ENCODE data around the gene EFCAB6. TPM values are rescaled to one million over a fixed set of nuclear protein-coding genes. Genes with fewer than 3 reads are reported as not detected.

EFCAB6 gene
- total and polyA plus RNA-seq, 4 experiments from 2014 or later: 0.15 to 0.91 (median 0.84) TPM; not detected in 1

GRCh38 chr22:43636086-43636485 lies 176.0 kb downstream of the EFCAB6 start:
- ChIA-PET POLR2A (ENCODE audit: partially characterized antibody) (no interaction called here), CTCF (ENCODE audit: partially characterized antibody) (no interaction called here)
- H3K27ac Mint-ChIP-seq: no peak overlapping the region
- Histone ChIP-seq H3K4me3 (ENCODE audit: low read length in 2 of 2) (no peak overlapping the region), H3K27ac (ENCODE audit: low read depth, low read length) (no peak overlapping the region), H3K27me3 (ENCODE audit: insufficient read depth, low read length) (no peaks in the 10 kb centered on the region), H3K4me1 (ENCODE audit: insufficient read depth, low read length) (no peaks in the 10 kb centered on the region), H3K9me3 (ENCODE audit: control insufficient read depth in 1 of 2, low read length in 2 of 2) (no peaks in the 10 kb centered on the region), H3K36me3 (ENCODE audit: insufficient read depth, low read length) (no peaks in the 10 kb centered on the region)
- no peaks in the 10 kb centered on the region for H3K4me1 Mint-ChIP-seq
- no peak overlapping the region for H3K4me3 Mint-ChIP-seq
- peaks cover 0 to 31% (median 15%) of the 10 kb centered on the region in 8 donors for H3K9me3 Mint-ChIP-seq
- peaks cover 2 to 5% of the 10 kb centered on the region in 2 donors for H3K36me3 Mint-ChIP-seq
- no peak for DNase-seq
- H3K27me3 Mint-ChIP-seq: peaks cover 3 to 6% of the 10 kb centered on the region in 2 donors
- intact Hi-C loops (cut with micrococcal nuclease): no loop called here

GRCh38 chr22:43635101-43635500 lies 177.0 kb downstream of the EFCAB6 start:
- no peaks in the 10 kb centered on the region for H3K9me3 ChIP-seq (ENCODE audit: control insufficient read depth in 1 of 2, low read length in 2 of 2)
- no peaks in the 10 kb centered on the region for H3K4me1 ChIP-seq (ENCODE audit: insufficient read depth, low read length)
- no peak overlapping the region for H3K4me3 ChIP-seq (ENCODE audit: low read length in 2 of 2)
- intact Hi-C loops (cut with micrococcal nuclease): no loop called here
- peaks cover 0 to 24% (median 14%) of the 10 kb centered on the region in 8 donors for H3K9me3 Mint-ChIP-seq
- H3K27ac ChIP-seq (ENCODE audit: low read depth, low read length): no peak overlapping the region
- no peaks in the 10 kb centered on the region for H3K4me1 Mint-ChIP-seq
- no peak overlapping the region for H3K4me3 Mint-ChIP-seq
- peaks cover 2 to 5% of the 10 kb centered on the region in 2 donors for H3K36me3 Mint-ChIP-seq
- no peak overlapping the region for H3K27ac Mint-ChIP-seq
- H3K36me3 ChIP-seq (ENCODE audit: insufficient read depth, low read length): no peaks in the 10 kb centered on the region
- H3K27me3 ChIP-seq (ENCODE audit: insufficient read depth, low read length): no peaks in the 10 kb centered on the region
- no peak for DNase-seq
- peaks cover 3 to 6% of the 10 kb centered on the region in 2 donors for H3K27me3 Mint-ChIP-seq
- POLR2A ChIA-PET (ENCODE audit: partially characterized antibody): no interaction called here
- CTCF ChIA-PET (ENCODE audit: partially characterized antibody): no interaction called here

GRCh38 chr22:43634316-43634715 lies 177.8 kb downstream of the EFCAB6 start:
- Mint-ChIP-seq H3K27ac (no peak overlapping the region), H3K27me3 (peaks cover 3 to 6% of the 10 kb centered on the region in 2 donors), H3K4me3 (no peak overlapping the region), H3K36me3 (no peaks in the 10 kb centered on the region), H3K4me1 (no peaks in the 10 kb centered on the region), H3K9me3 (peaks cover 0 to 17% (median 8%) of the 10 kb centered on the region in 8 donors)
- no peaks in the 10 kb centered on the region for H3K27me3 ChIP-seq (ENCODE audit: insufficient read depth, low read length)
- intact Hi-C loops (cut with micrococcal nuclease): no loop called here
- H3K36me3 ChIP-seq (ENCODE audit: insufficient read depth, low read length): no peaks in the 10 kb centered on the region
- CTCF ChIA-PET (ENCODE audit: partially characterized antibody): no interaction called here
- H3K4me3 ChIP-seq (ENCODE audit: low read length in 2 of 2): no peak overlapping the region
- POLR2A ChIA-PET (ENCODE audit: partially characterized antibody): no interaction called here
- no peak overlapping the region for H3K27ac ChIP-seq (ENCODE audit: low read depth, low read length)
- no peaks in the 10 kb centered on the region for H3K9me3 ChIP-seq (ENCODE audit: control insufficient read depth in 1 of 2, low read length in 2 of 2)
- DNase-seq: no peak
- H3K4me1 ChIP-seq (ENCODE audit: insufficient read depth, low read length): no peaks in the 10 kb centered on the region

GRCh38 chr22:43633631-43634285 lies 178.3 kb downstream of the EFCAB6 start:
- H3K9me3 ChIP-seq (ENCODE audit: control insufficient read depth in 1 of 2, low read length in 2 of 2): no peaks in the 10 kb centered on the region
- no peak overlapping the region for H3K4me3 Mint-ChIP-seq
- no peak overlapping the region for H3K27ac ChIP-seq (ENCODE audit: low read depth, low read length)
- peaks cover 3 to 5% of the 10 kb centered on the region in 2 donors for H3K27me3 Mint-ChIP-seq
- ChIA-PET CTCF (ENCODE audit: partially characterized antibody) (no interaction called here), POLR2A (ENCODE audit: partially characterized antibody) (no interaction called here)
- H3K27ac Mint-ChIP-seq: no peak overlapping the region
- H3K36me3 ChIP-seq (ENCODE audit: insufficient read depth, low read length): no peaks in the 10 kb centered on the region
- peaks cover 0 to 11% (median 5%) of the 10 kb centered on the region in 8 donors for H3K9me3 Mint-ChIP-seq
- no peaks in the 10 kb centered on the region for H3K36me3 Mint-ChIP-seq
- DNase-seq: no peak
- H3K4me1 ChIP-seq (ENCODE audit: insufficient read depth, low read length): no peaks in the 10 kb centered on the region
- intact Hi-C loops (cut with micrococcal nuclease): no loop called here
- no peak overlapping the region for H3K4me3 ChIP-seq (ENCODE audit: low read length in 2 of 2)
- H3K4me1 Mint-ChIP-seq: no peaks in the 10 kb centered on the region
- no peaks in the 10 kb centered on the region for H3K27me3 ChIP-seq (ENCODE audit: insufficient read depth, low read length)

- intact Hi-C loops (cut with micrococcal nuclease): no loop called here
- H3K27me3 Mint-ChIP-seq: peaks cover 3 to 4% of the 10 kb centered on the region in 2 donors
- ChIA-PET CTCF (ENCODE audit: partially characterized antibody) (no interaction called here), POLR2A (ENCODE audit: partially characterized antibody) (no interaction called here)
- H3K9me3 Mint-ChIP-seq: no peaks in the 10 kb centered on the region
- Histone ChIP-seq H3K27me3 (ENCODE audit: insufficient read depth, low read length) (no peaks in the 10 kb centered on the region), H3K4me3 (ENCODE audit: low read length in 2 of 2) (no peak overlapping the region), H3K9me3 (ENCODE audit: control insufficient read depth in 1 of 2, low read length in 2 of 2) (no peaks in the 10 kb centered on the region), H3K36me3 (ENCODE audit: insufficient read depth, low read length) (no peaks in the 10 kb centered on the region), H3K4me1 (ENCODE audit: insufficient read depth, low read length) (no peaks in the 10 kb centered on the region), H3K27ac (ENCODE audit: low read depth, low read length) (no peak overlapping the region)
- no peak overlapping the region for H3K27ac Mint-ChIP-seq
- H3K4me3 Mint-ChIP-seq: no peak overlapping the region
- no peaks in the 10 kb centered on the region for H3K36me3 Mint-ChIP-seq
- H3K4me1 Mint-ChIP-seq: no peaks in the 10 kb centered on the region
- no peak for DNase-seq
These were observed 180.3 kb downstream of the EFCAB6 start for GRCh38 chr22:43631846-43632245.

- no peaks in the 10 kb centered on the region for H3K4me1 ChIP-seq (ENCODE audit: insufficient read depth, low read length)
- ChIA-PET CTCF (ENCODE audit: partially characterized antibody) (no interaction called here), POLR2A (ENCODE audit: partially characterized antibody) (no interaction called here)
- H3K36me3 ChIP-seq (ENCODE audit: insufficient read depth, low read length): no peaks in the 10 kb centered on the region
- H3K4me1 Mint-ChIP-seq: no peaks in the 10 kb centered on the region
- DNase-seq: no peak
- H3K4me3 ChIP-seq (ENCODE audit: low read length in 2 of 2): no peak overlapping the region
- H3K27ac Mint-ChIP-seq: no peak overlapping the region
- H3K4me3 Mint-ChIP-seq: no peak overlapping the region
- intact Hi-C loops (cut with micrococcal nuclease): no loop called here
- no peaks in the 10 kb centered on the region for H3K27me3 ChIP-seq (ENCODE audit: insufficient read depth, low read length)
- H3K27me3 Mint-ChIP-seq: peaks cover 3 to 4% of the 10 kb centered on the region in 2 donors
- H3K9me3 Mint-ChIP-seq: no peaks in the 10 kb centered on the region
- no peaks in the 10 kb centered on the region for H3K36me3 Mint-ChIP-seq
- no peaks in the 10 kb centered on the region for H3K9me3 ChIP-seq (ENCODE audit: control insufficient read depth in 1 of 2, low read length in 2 of 2)
- no peak overlapping the region for H3K27ac ChIP-seq (ENCODE audit: low read depth, low read length)
These were observed 180.9 kb downstream of the EFCAB6 start for GRCh38 chr22:43631201-43631600.

- Histone ChIP-seq H3K27me3 (ENCODE audit: insufficient read depth, low read length) (no peaks in the 10 kb centered on the region), H3K27ac (ENCODE audit: low read depth, low read length) (no peak overlapping the region), H3K36me3 (ENCODE audit: insufficient read depth, low read length) (no peaks in the 10 kb centered on the region), H3K9me3 (ENCODE audit: control insufficient read depth in 1 of 2, low read length in 2 of 2) (no peaks in the 10 kb centered on the region), H3K4me1 (ENCODE audit: insufficient read depth, low read length) (no peaks in the 10 kb centered on the region), H3K4me3 (ENCODE audit: low read length in 2 of 2) (no peak overlapping the region)
- H3K9me3 Mint-ChIP-seq: no peaks in the 10 kb centered on the region
- peaks cover 0 to 3% of the 10 kb centered on the region in 2 donors for H3K27me3 Mint-ChIP-seq
- H3K36me3 Mint-ChIP-seq: no peaks in the 10 kb centered on the region
- no peak for DNase-seq
- intact Hi-C loops (cut with micrococcal nuclease): no loop called here
- H3K4me3 Mint-ChIP-seq: no peak overlapping the region
- ChIA-PET CTCF (ENCODE audit: partially characterized antibody) (no interaction called here), POLR2A (ENCODE audit: partially characterized antibody) (no interaction called here)
- H3K4me1 Mint-ChIP-seq: no peaks in the 10 kb centered on the region
- no peak overlapping the region for H3K27ac Mint-ChIP-seq
These were observed 181.7 kb downstream of the EFCAB6 start for GRCh38 chr22:43630451-43630850.

- Mint-ChIP-seq H3K9me3 (no peaks in the 10 kb centered on the region), H3K27ac (no peak overlapping the region), H3K27me3 (peaks cover 0 to 2% of the 10 kb centered on the region in 2 donors), H3K36me3 (no peaks in the 10 kb centered on the region), H3K4me3 (no peak overlapping the region), H3K4me1 (no peaks in the 10 kb centered on the region)
- intact Hi-C loops (cut with micrococcal nuclease): no loop called here
- no peak for DNase-seq
- Histone ChIP-seq H3K36me3 (ENCODE audit: insufficient read depth, low read length) (no peaks in the 10 kb centered on the region), H3K27me3 (ENCODE audit: insufficient read depth, low read length) (no peaks in the 10 kb centered on the region), H3K4me1 (ENCODE audit: insufficient read depth, low read length) (no peaks in the 10 kb centered on the region), H3K27ac (ENCODE audit: low read depth, low read length) (no peak overlapping the region), H3K9me3 (ENCODE audit: control insufficient read depth in 1 of 2, low read length in 2 of 2) (no peaks in the 10 kb centered on the region), H3K4me3 (ENCODE audit: low read length in 2 of 2) (no peak overlapping the region)
- CTCF ChIA-PET (ENCODE audit: partially characterized antibody): no interaction called here
- POLR2A ChIA-PET (ENCODE audit: partially characterized antibody): no interaction called here
These were observed 183.9 kb downstream of the EFCAB6 start for GRCh38 chr22:43628250-43628649.

Measured in CD4-positive, alpha-beta memory T cell (primary cell).